Thyroid gland (tissue), 4 donors: ENCODE data around the gene LINC01488. TPM values are rescaled to one million over a fixed set of nuclear protein-coding genes. Genes with fewer than 3 reads are reported as not detected.

Experiments
- DNase-seq, 2 donors: peaks; one replicate each; pipeline ENCODE4 v3.0.0-alpha.2; 2019
- H3K27ac ChIP-seq, 3 donors: fragments of 200-600 bp; sonication (generic); 1 replicate in 2 of 3; 2 replicates in 1 of 3; pipeline ENCODE4 v1.5.1; 2016 to 2019; ENCODE audit warnings: mild to moderate bottlenecking in 1 of 3, moderate library complexity in 1 of 3
- H3K27me3 ChIP-seq: fragments of 200-600 bp; sonication (generic); one replicate; pipeline ENCODE4 v1.5.1; 2019
- H3K36me3 ChIP-seq, 2 donors: fragments of 200-600 bp; sonication (generic); one replicate each; pipeline ENCODE4 v1.5.1; 2016 to 2019
- H3K4me1 ChIP-seq, 2 donors: fragments of 200-600 bp; sonication (generic); one replicate each; pipeline ENCODE4 v1.5.1; 2017 to 2019
- H3K4me3 ChIP-seq, 3 donors: fragments of 200-600 bp; sonication (generic); replicated peaks in 1 of 3; 1 replicate in 2 of 3; 2 replicates in 1 of 3; pipeline ENCODE4 v1.5.1; 2016; ENCODE audit warnings: mild to moderate bottlenecking in 1 of 3
- H3K9me3 ChIP-seq: fragments of 200-600 bp; sonication (generic); one replicate; pipeline ENCODE4 v1.5.1; 2017
- POLR2A ChIP-seq, 2 donors: fragments of 450-650 bp; IDR thresholded peaks; one replicate each; pipeline ENCODE4 v1.6.1; 2017; ENCODE audit warnings: antibody characterized with exemption in 2 of 2, mild to moderate bottlenecking in 2 of 2, moderate library complexity in 1 of 2
- WGBS, 2 donors: methylation state at CpG; one replicate each; pipeline ENCODE4 v1.1.5; 2017; 5-methylcytosine and 5-hydroxymethylcytosine counted together
- intact Hi-C: fragments of 100-400 bp; cut with DNase I; formaldehyde crosslinking; loops from one replicate; pipeline ENCODE4 v1.15.1; 2023
- total RNA-seq, 4 donors: library from RNA; depleted of rRNA; stranded (reverse); fragments of >200 nt; gene quantifications; one replicate each; pipeline ENCODE4 v1.2.3, GENCODE V29; 2016
- TF ChIP-seq, protein P1 (sequence below), 6 experiments: fragments of 200-600 bp in 3 of 6; fragments of 450-650 bp in 3 of 6; sonication (generic) in 3 of 6; IDR thresholded peaks; one replicate each; pipeline ENCODE4 v1.5.1; 2016 to 2019; ENCODE audit warnings: antibody characterized with exemption in 6 of 6, mild to moderate bottlenecking in 2 of 6, inconsistent platforms in 1 of 6, moderate library complexity in 1 of 6

LINC01488 gene
- total RNA-seq, 4 donors from 2014 or later: not detected

DNA sequence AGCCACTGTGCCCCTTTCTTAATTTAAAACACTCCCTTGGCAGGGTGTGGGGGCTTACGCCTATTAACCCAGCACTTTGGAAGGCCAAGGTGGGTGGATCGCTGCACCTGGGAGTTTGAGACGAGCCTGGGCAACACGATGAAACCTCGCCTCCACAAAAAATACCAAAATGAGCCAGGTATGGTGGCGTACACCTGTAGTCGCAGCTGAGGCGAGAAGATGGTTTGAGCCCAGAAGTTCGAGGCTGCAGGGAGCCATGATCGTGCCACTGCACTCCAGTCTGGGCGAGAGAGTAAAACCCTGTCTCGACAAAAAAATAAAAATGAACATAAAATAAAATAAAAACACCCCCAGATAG lies 45.0 kb downstream of the LINC01488 start:
- no peak overlapping the region for H3K4me3 ChIP-seq
- 93 to 96% methylated on average over 12 of the region's 12 CpGs for WGBS, 2 donors
- intact Hi-C loops: no loop called here
- no peaks in the 10 kb centered on the region for H3K9me3 ChIP-seq
- no peak for TF ChIP-seq POLR2A (IDR thresholded peaks at IDR 0.05)
- TF ChIP-seq, protein P1, sequence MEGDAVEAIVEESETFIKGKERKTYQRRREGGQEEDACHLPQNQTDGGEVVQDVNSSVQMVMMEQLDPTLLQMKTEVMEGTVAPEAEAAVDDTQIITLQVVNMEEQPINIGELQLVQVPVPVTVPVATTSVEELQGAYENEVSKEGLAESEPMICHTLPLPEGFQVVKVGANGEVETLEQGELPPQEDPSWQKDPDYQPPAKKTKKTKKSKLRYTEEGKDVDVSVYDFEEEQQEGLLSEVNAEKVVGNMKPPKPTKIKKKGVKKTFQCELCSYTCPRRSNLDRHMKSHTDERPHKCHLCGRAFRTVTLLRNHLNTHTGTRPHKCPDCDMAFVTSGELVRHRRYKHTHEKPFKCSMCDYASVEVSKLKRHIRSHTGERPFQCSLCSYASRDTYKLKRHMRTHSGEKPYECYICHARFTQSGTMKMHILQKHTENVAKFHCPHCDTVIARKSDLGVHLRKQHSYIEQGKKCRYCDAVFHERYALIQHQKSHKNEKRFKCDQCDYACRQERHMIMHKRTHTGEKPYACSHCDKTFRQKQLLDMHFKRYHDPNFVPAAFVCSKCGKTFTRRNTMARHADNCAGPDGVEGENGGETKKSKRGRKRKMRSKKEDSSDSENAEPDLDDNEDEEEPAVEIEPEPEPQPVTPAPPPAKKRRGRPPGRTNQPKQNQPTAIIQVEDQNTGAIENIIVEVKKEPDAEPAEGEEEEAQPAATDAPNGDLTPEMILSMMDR (IDR thresholded peaks at IDR 0.05): no peak
- H3K27me3 ChIP-seq: no peaks in the 10 kb centered on the region
- no peak for DNase-seq
- H3K4me1 ChIP-seq: no peaks in the 10 kb centered on the region
- no peaks in the 10 kb centered on the region for H3K36me3 ChIP-seq
- no peak overlapping the region for H3K27ac ChIP-seq

DNA sequence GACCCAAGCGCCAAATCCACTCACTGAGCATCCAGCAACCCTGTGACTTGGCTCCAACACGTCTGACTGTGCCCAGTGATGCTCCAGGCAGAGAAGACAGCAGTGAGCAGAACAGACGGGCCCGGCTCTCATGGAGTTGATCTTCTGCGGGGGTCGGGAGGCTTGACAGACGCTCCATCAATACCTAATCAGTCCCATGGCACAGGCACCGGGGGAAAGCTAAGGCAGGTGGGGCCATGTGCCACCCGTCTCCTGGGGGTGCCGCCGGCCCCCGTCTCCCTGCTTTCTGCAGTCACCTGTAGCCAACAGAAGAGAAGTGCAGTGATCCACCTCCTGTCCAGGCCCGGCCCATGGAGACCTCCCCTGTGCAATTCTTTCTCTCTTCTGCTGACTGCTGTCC lies 47.5 kb downstream of the LINC01488 start:
- DNase-seq: no peak
- no peaks in the 10 kb centered on the region for H3K27me3 ChIP-seq
- 91 to 94% methylated on average over 6 to 13 of the region's 13 CpGs for WGBS, 2 donors
- H3K9me3 ChIP-seq: no peaks in the 10 kb centered on the region
- TF ChIP-seq, protein P1 (IDR thresholded peaks at IDR 0.05): no peak
- no peak for TF ChIP-seq POLR2A (IDR thresholded peaks at IDR 0.05)
- H3K4me1 ChIP-seq: no peaks in the 10 kb centered on the region
- H3K27ac ChIP-seq: no peak overlapping the region
- no peak overlapping the region for H3K4me3 ChIP-seq
- intact Hi-C loops: no loop called here
- no peaks in the 10 kb centered on the region for H3K36me3 ChIP-seq

DNA sequence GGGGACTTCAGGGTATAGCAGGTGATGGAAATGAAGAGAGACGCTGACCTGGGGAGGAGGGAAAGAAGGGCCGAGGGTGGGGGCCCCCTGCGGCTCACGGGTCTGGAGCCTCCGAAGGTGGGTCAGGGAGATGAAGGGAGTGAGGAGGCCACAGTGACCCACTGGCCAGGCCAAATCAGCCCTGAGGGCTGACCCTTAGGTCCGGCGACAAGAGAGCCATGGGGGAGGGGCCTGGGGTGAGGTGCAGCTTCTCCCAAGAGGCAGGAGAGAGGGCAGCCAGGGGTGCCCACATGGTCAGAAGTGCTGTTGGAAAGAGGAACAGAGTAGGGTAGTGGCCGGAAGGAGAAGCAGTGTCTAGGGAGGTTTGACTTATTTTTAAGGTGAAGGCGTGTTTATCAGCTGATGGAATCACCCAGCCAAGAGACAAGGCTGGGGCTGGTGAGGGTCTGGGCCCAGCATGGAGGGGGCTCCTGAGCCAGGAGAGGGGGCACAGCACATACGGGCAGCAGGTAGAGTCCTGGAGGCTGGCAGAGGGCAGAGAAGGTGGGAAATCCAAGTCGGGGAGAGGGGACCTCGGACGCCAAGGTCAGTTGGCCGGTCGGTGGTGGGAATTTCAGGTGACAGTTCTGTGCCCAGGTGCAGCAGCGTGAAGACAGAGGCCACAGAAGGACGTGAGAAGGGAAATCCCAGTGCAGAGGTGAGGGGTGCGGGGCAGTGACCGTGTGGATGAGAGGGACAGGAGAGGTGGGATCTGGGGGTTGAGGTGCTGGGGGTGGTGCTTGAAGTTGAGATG lies 49.0 kb downstream of the LINC01488 start:
- 80 to 83% methylated on average over 19 of the region's 19 CpGs for WGBS, 2 donors
- intact Hi-C loops: loop anchor here (10.0 kb wide), 2 partner anchors 66 to 104 kb away; no protein-coding TSS in a partner anchor
- TF ChIP-seq POLR2A (IDR thresholded peaks at IDR 0.05): no peak
- TF ChIP-seq, protein P1 (IDR thresholded peaks at IDR 0.05): no peak
- Histone ChIP-seq H3K4me3 (no peak overlapping the region), H3K9me3 (no peaks in the 10 kb centered on the region), H3K27ac (no peak overlapping the region), H3K36me3 (no peaks in the 10 kb centered on the region), H3K4me1 (no peaks in the 10 kb centered on the region), H3K27me3 (no peaks in the 10 kb centered on the region)
- no peak for DNase-seq

DNA sequence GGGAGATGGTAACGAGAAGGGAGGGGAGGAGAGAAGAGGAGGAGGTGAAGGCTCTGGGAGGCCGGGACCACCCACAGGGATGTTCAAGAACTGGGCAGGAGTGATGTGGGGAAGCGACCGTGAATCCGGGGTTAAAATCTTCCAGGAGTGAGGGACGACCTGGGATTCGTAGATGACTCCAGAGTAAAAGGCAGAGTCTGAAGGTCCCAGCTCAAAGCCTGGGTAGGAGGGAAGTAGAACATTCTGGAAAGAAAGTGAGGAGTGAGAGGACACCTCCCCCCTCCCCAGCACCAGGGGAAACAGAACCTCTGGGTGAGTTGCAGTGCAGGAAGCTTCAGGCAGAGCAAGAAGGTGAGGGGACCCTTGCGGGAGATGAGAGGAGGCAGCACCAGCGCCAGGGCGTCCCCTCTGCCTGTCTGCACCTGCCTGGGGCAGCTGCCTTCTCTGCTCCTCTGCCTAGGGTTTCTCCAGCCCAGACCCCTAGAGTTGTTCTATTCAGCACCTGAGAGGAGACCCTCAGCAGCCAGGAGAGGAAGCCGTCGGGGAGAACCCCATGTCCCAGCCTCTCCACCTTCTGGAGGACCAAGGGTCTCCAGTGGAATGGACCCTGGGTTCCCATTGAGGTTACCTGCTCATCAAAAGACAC lies 49.7 kb downstream of the LINC01488 start:
- no peak overlapping the region for H3K27ac ChIP-seq
- TF ChIP-seq, protein P1 (IDR thresholded peaks at IDR 0.05): no peak
- TF ChIP-seq POLR2A (IDR thresholded peaks at IDR 0.05): no peak
- no peaks in the 10 kb centered on the region for H3K27me3 ChIP-seq
- no peak for DNase-seq
- H3K4me1 ChIP-seq: no peaks in the 10 kb centered on the region
- intact Hi-C loops: loop anchor here (10.0 kb wide), 2 partner anchors 66 to 104 kb away; no protein-coding TSS in a partner anchor
- H3K36me3 ChIP-seq: no peaks in the 10 kb centered on the region
- H3K4me3 ChIP-seq: no peak overlapping the region
- H3K9me3 ChIP-seq: no peaks in the 10 kb centered on the region
- WGBS, 2 donors: 83 to 89% methylated on average over 12 of the region's 12 CpGs

DNA sequence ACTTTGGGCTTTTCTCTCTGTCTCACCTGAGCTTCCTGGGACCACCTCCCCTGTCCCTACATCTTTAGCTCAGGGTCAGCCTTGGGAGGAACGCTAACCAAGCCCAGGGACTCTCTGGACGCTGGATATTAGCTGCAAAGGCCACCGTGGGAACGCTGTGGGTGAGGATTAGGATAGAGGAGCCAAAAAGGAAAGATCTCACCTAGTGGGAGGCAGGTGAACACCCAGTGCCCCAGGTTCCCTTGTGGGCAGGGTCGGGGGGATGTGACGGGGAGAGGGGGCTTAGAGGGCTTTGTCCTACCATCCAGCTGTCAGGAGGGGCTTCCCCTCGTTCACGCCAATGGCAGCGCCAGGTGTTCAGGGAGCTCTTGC lies 50.2 kb downstream of the LINC01488 start:
- no peak overlapping the region for H3K27ac ChIP-seq
- 87 to 90% methylated on average over 9 of the region's 9 CpGs for WGBS, 2 donors
- TF ChIP-seq, protein P1 (IDR thresholded peaks at IDR 0.05): no peak
- no peak for TF ChIP-seq POLR2A (IDR thresholded peaks at IDR 0.05)
- no peaks in the 10 kb centered on the region for H3K4me1 ChIP-seq
- no peak overlapping the region for H3K4me3 ChIP-seq
- no peaks in the 10 kb centered on the region for H3K27me3 ChIP-seq
- no peaks in the 10 kb centered on the region for H3K9me3 ChIP-seq
- intact Hi-C loops: loop anchor here (10.0 kb wide), 2 partner anchors 67 to 103 kb away; no protein-coding TSS in a partner anchor
- no peak for DNase-seq
- H3K36me3 ChIP-seq: no peaks in the 10 kb centered on the region
